Measurements from ENCODE around the gene PPP1R8.

The PPP1R8 gene

GRCh38 chr1:27879374-27880082, 48.9 kb downstream of the PPP1R8 start:
- TF ChIP-seq EZH2phosphoT487 (IDR thresholded peaks at IDR 0.05; ENCODE audit: borderline replicate concordance) (no peak), CTCF (conservative IDR thresholded peaks at IDR 0.05; ENCODE audit: low read length) (no peak)
- Histone ChIP-seq H3K9ac (ENCODE audit: low read depth, low read length, poor library complexity, severe bottlenecking) (no peak overlapping the region), H3K4me2 (ENCODE audit: low read depth, low read length, poor library complexity, severe bottlenecking) (no peak overlapping the region)

GRCh38 chr1:27882543-27882903, 51.9 kb downstream of the PPP1R8 start:
- H3K36me3 ChIP-seq (ENCODE audit: insufficient read depth, low read length), result no peaks in the 10 kb centered on the region

More at GRCh38 chr1:27879374-27880082, 48.9 kb downstream of the PPP1R8 start:
- Histone ChIP-seq H2AFZ (ENCODE audit: low read length) (no peak overlapping the region), H3K9me2 (replicated peaks; ENCODE audit: low read depth, low read length) (no peaks in the 10 kb centered on the region), H3K4me1 (ENCODE audit: insufficient read depth, low read length, poor library complexity, severe bottlenecking) (no peaks in the 10 kb centered on the region), H3K27me3 (ENCODE audit: insufficient read depth, low read length, poor library complexity, severe bottlenecking) (no peaks in the 10 kb centered on the region), H3K79me2 (ENCODE audit: insufficient read depth, low read length) (no peaks in the 10 kb centered on the region), H3F3A (ENCODE audit: low read depth) (no peaks in the 10 kb centered on the region), H3K4me3 (ENCODE audit: low read length, poor library complexity, severe bottlenecking) (no peak overlapping the region), H3K9me3 (ENCODE audit: insufficient read depth, low read depth, low read length) (no peaks in the 10 kb centered on the region), H3K36me3 (ENCODE audit: insufficient read depth, low read length) (no peaks in the 10 kb centered on the region), H4K20me1 (ENCODE audit: insufficient read depth, low read length, poor library complexity, severe bottlenecking) (no peaks in the 10 kb centered on the region)

GRCh38 chr1:27883536-27883935, 53.0 kb downstream of the PPP1R8 start:
- Histone ChIP-seq H3K9me3 (ENCODE audit: insufficient read depth, low read depth, low read length) (no peaks in the 10 kb centered on the region), H3K9ac (ENCODE audit: low read depth, low read length, poor library complexity, severe bottlenecking) (no peak overlapping the region), H3K36me3 (ENCODE audit: insufficient read depth, low read length) (no peaks in the 10 kb centered on the region), H3K27me3 (ENCODE audit: insufficient read depth, low read length, poor library complexity, severe bottlenecking) (no peaks in the 10 kb centered on the region), H3K79me2 (ENCODE audit: insufficient read depth, low read length) (no peaks in the 10 kb centered on the region), H3K9me2 (replicated peaks; ENCODE audit: low read depth, low read length) (no peaks in the 10 kb centered on the region), H3K4me1 (ENCODE audit: insufficient read depth, low read length, poor library complexity, severe bottlenecking) (peaks cover 28% of the 10 kb centered on the region), H3K4me3 (ENCODE audit: low read length, poor library complexity, severe bottlenecking) (no peak overlapping the region), H3F3A (ENCODE audit: low read depth) (no peaks in the 10 kb centered on the region), H4K20me1 (ENCODE audit: insufficient read depth, low read length, poor library complexity, severe bottlenecking) (no peaks in the 10 kb centered on the region), H3K4me2 (ENCODE audit: low read depth, low read length, poor library complexity, severe bottlenecking) (no peak overlapping the region), H2AFZ (ENCODE audit: low read length) (no peak overlapping the region)
- TF ChIP-seq CTCF (conservative IDR thresholded peaks at IDR 0.05; ENCODE audit: low read length), result no peak
- no peak for TF ChIP-seq EZH2phosphoT487 (IDR thresholded peaks at IDR 0.05; ENCODE audit: borderline replicate concordance)

More at GRCh38 chr1:27882543-27882903, 51.9 kb downstream of the PPP1R8 start:
- H3K9ac ChIP-seq (ENCODE audit: low read depth, low read length, poor library complexity, severe bottlenecking), result no peak overlapping the region
- H2AFZ ChIP-seq (ENCODE audit: low read length), result no peak overlapping the region
- no peaks in the 10 kb centered on the region for H3K9me3 ChIP-seq (ENCODE audit: insufficient read depth, low read depth, low read length)
- no peak overlapping the region for H3K4me2 ChIP-seq (ENCODE audit: low read depth, low read length, poor library complexity, severe bottlenecking)
- H3K9me2 ChIP-seq (replicated peaks; ENCODE audit: low read depth, low read length), result no peaks in the 10 kb centered on the region
- no peaks in the 10 kb centered on the region for H3F3A ChIP-seq (ENCODE audit: low read depth)
- no peak for TF ChIP-seq EZH2phosphoT487 (IDR thresholded peaks at IDR 0.05; ENCODE audit: borderline replicate concordance)
- TF ChIP-seq CTCF (conservative IDR thresholded peaks at IDR 0.05; ENCODE audit: low read length), result no peak
- no peaks in the 10 kb centered on the region for H3K27me3 ChIP-seq (ENCODE audit: insufficient read depth, low read length, poor library complexity, severe bottlenecking)
- no peaks in the 10 kb centered on the region for H4K20me1 ChIP-seq (ENCODE audit: insufficient read depth, low read length, poor library complexity, severe bottlenecking)
- no peak overlapping the region for H3K4me3 ChIP-seq (ENCODE audit: low read length, poor library complexity, severe bottlenecking)
- H3K79me2 ChIP-seq (ENCODE audit: insufficient read depth, low read length), result no peaks in the 10 kb centered on the region
- peaks cover 25% of the 10 kb centered on the region for H3K4me1 ChIP-seq (ENCODE audit: insufficient read depth, low read length, poor library complexity, severe bottlenecking)
